ENCODE results near the gene TLK2.

GRCh38 chr17:62588109-62588508, 109.5 kb downstream of the TLK2 start:
- TF ChIP-seq CTCF (IDR thresholded peaks at IDR 0.05), result no peak
- no peak for TF ChIP-seq POLR2A (IDR thresholded peaks at IDR 0.05)
- TF ChIP-seq POLR2AphosphoS5 (IDR thresholded peaks at IDR 0.05), result no peak
- no peak for TF ChIP-seq EP300 (IDR thresholded peaks at IDR 0.05)

Measured in sigmoid colon (tissue), 4 donors.